ENCODE data around the gene CERT1. TPM values are rescaled to one million over a fixed set of nuclear protein-coding genes. Genes with fewer than 3 reads are reported as not detected.
"Not testable (repeated sequence)": the region's sequence is repeated elsewhere in the genome, so short reads cannot be mapped to it uniquely, and the experiment has no call there.

CERT1 gene
- total RNA-seq, 6 donors from 2014 or later = 22.3 to 79.3 (median 58.0) TPM

GRCh38 chr5:75534734-75535133 lies 23.3 kb upstream of the CERT1 start:
- no peak overlapping the region for H3K27ac ChIP-seq
- H3K4me1 ChIP-seq = peaks cover 0 to 11% (median 6%) of the 10 kb centered on the region in 4 donors
- no peak for ATAC-seq (ENCODE audit: low FRiP score in 2 of 2)
- TF ChIP-seq EP300 (IDR thresholded peaks at IDR 0.05) (no peak), CTCF (IDR thresholded peaks at IDR 0.05) (no peak), POLR2A (IDR thresholded peaks at IDR 0.05) (no peak)
- peaks cover 0 to 15% (median 7%) of the 10 kb centered on the region in 4 donors for H3K9me3 ChIP-seq
- H3K4me3 ChIP-seq = no peak overlapping the region
- no peak for DNase-seq
- no peaks in the 10 kb centered on the region for H3K27me3 ChIP-seq
- H3K36me3 ChIP-seq = no peaks in the 10 kb centered on the region
- 97 to 98% methylated on average over 2 of the region's 2 CpGs for WGBS, 2 donors

GRCh38 chr5:75533716-75534115 lies 22.3 kb upstream of the CERT1 start:
- WGBS, 2 donors = 95 to 100% methylated on average over 1 of the region's 1 CpG
- DNase-seq; H3K27ac ChIP-seq; ATAC-seq (ENCODE audit: low FRiP score in 2 of 2); H3K4me3 ChIP-seq; H3K36me3 ChIP-seq; H3K27me3 ChIP-seq: not testable (repeated sequence)
- H3K9me3 ChIP-seq = peaks cover 0 to 15% (median 7%) of the 10 kb centered on the region in 4 donors
- H3K4me1 ChIP-seq = peaks cover 0 to 11% (median 6%) of the 10 kb centered on the region in 4 donors

GRCh38 chr5:75532190-75532589 lies 20.8 kb upstream of the CERT1 start:
- Histone ChIP-seq H3K36me3 (no peaks in the 10 kb centered on the region), H3K9me3 (peaks cover 0 to 15% (median 7%) of the 10 kb centered on the region in 4 donors), H3K27me3 (no peaks in the 10 kb centered on the region), H3K27ac (no peak overlapping the region), H3K4me3 (no peak overlapping the region), H3K4me1 (peaks cover 0 to 11% (median 6%) of the 10 kb centered on the region in 4 donors)
- DNase-seq (no peak), ATAC-seq (ENCODE audit: low FRiP score in 2 of 2) (no peak)
- WGBS, 2 donors = 98% methylated on average over 2 of the region's 2 CpGs
- TF ChIP-seq POLR2A (IDR thresholded peaks at IDR 0.05) (no peak), POLR2AphosphoS5 (IDR thresholded peaks at IDR 0.05) (no peak), CTCF (IDR thresholded peaks at IDR 0.05) (no peak), EP300 (IDR thresholded peaks at IDR 0.05) (no peak)

GRCh38 chr5:75529185-75529584 lies 17.8 kb upstream of the CERT1 start:
- peaks cover 0 to 4% (median 2%) of the 10 kb centered on the region in 4 donors for H3K4me1 ChIP-seq

GRCh38 chr5:75526070-75526469 lies 14.6 kb upstream of the CERT1 start:
- Histone ChIP-seq H3K36me3 (no peaks in the 10 kb centered on the region), H3K27ac (no peak overlapping the region), H3K4me1 (peaks cover 0 to 10% (median 6%) of the 10 kb centered on the region in 4 donors), H3K4me3 (no peak overlapping the region), H3K9me3 (peaks cover 0 to 8% (median 4%) of the 10 kb centered on the region in 4 donors), H3K27me3 (no peaks in the 10 kb centered on the region)
- DNase-seq (no peak), ATAC-seq (ENCODE audit: low FRiP score in 2 of 2) (no peak)
- TF ChIP-seq POLR2AphosphoS5 (IDR thresholded peaks at IDR 0.05) = no peak
- TF ChIP-seq CTCF (IDR thresholded peaks at IDR 0.05) = no peak
- TF ChIP-seq POLR2A (IDR thresholded peaks at IDR 0.05) = no peak
- no peak for TF ChIP-seq EP300 (IDR thresholded peaks at IDR 0.05)
- 58 to 71% methylated on average over 2 of the region's 2 CpGs for WGBS, 2 donors

More at GRCh38 chr5:75529185-75529584, 17.8 kb upstream of the CERT1 start:
- peaks cover 0 to 3% (median 0%) of the 10 kb centered on the region in 4 donors for H3K9me3 ChIP-seq
- no peak overlapping the region for H3K27ac ChIP-seq
- no peak for DNase-seq
- no peak overlapping the region for H3K4me3 ChIP-seq
- no peaks in the 10 kb centered on the region for H3K27me3 ChIP-seq
- H3K36me3 ChIP-seq = no peaks in the 10 kb centered on the region
- TF ChIP-seq POLR2AphosphoS5 (IDR thresholded peaks at IDR 0.05) (no peak), POLR2A (IDR thresholded peaks at IDR 0.05) (no peak), EP300 (IDR thresholded peaks at IDR 0.05) (no peak), CTCF (IDR thresholded peaks at IDR 0.05) (no peak)
- no peak for ATAC-seq (ENCODE audit: low FRiP score in 2 of 2)
